Measurements from ENCODE around the gene CCDC13. TPM values are rescaled to one million over a fixed set of nuclear protein-coding genes. Genes with fewer than 3 reads are reported as not detected.

CCDC13 gene
- total RNA-seq, 1 donor from 2014 or later: 0.33 TPM

DNA sequence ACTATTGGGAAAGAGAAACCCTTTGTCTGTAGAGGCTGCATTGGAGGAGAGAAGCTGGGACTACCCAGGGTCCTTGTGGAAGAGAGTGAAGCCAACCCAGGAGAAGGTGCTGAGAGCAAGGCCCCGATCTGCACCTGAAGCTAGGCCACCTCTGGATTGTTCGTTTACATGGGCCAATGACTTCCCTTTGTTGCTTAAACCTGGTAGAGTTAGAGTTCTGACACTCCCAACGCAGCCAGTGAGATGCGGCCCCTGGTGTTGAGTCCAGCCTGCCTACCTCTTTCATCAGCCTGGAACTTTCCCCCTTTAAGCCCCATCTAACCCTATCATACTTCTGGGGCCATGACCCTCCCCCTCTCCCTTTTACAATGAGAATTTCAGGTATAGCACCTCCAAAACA, 30.8 kb downstream of the CCDC13 start:
- TF ChIP-seq, protein P1, sequence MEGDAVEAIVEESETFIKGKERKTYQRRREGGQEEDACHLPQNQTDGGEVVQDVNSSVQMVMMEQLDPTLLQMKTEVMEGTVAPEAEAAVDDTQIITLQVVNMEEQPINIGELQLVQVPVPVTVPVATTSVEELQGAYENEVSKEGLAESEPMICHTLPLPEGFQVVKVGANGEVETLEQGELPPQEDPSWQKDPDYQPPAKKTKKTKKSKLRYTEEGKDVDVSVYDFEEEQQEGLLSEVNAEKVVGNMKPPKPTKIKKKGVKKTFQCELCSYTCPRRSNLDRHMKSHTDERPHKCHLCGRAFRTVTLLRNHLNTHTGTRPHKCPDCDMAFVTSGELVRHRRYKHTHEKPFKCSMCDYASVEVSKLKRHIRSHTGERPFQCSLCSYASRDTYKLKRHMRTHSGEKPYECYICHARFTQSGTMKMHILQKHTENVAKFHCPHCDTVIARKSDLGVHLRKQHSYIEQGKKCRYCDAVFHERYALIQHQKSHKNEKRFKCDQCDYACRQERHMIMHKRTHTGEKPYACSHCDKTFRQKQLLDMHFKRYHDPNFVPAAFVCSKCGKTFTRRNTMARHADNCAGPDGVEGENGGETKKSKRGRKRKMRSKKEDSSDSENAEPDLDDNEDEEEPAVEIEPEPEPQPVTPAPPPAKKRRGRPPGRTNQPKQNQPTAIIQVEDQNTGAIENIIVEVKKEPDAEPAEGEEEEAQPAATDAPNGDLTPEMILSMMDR (IDR thresholded peaks at IDR 0.05; ENCODE audit: insufficient read depth, low read length, poor library complexity, severe bottlenecking): no peak
- Histone ChIP-seq H3K36me3 (ENCODE audit: control insufficient read depth, insufficient read depth, low read length) (no peaks in the 10 kb centered on the region), H3K4me3 (ENCODE audit: low read depth, low read length) (no peak overlapping the region), H3K27me3 (ENCODE audit: control insufficient read depth, insufficient read depth, low read length) (peaks cover 3% of the 10 kb centered on the region)
- DNase-seq (ENCODE audit: low read depth): no peak

DNA sequence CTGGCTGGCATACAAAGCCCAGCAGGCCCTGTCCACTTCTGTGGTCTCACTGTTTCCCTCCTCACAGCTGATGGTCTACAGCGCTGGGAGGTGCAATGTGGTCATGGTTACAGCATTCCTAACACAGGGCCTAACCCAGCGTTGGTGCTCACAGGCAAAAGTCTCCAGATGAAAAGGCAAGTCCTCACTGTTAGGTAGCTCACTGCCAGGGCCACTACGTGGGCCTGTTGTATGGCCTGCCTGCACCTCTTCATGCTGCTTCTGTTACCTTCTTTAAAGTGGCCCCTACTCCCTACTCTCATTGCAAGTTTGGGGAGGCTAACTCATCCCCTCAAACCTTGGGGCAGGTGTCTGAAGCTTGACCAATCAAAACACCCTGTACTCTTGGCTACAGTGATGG, 31.3 kb downstream of the CCDC13 start:
- DNase-seq (ENCODE audit: low read depth): no peak
- Histone ChIP-seq H3K36me3 (ENCODE audit: control insufficient read depth, insufficient read depth, low read length) (no peaks in the 10 kb centered on the region), H3K4me3 (ENCODE audit: low read depth, low read length) (no peak overlapping the region), H3K27me3 (ENCODE audit: control insufficient read depth, insufficient read depth, low read length) (peaks cover under 1% of the 10 kb centered on the region)
- TF ChIP-seq, protein P1 (IDR thresholded peaks at IDR 0.05; ENCODE audit: insufficient read depth, low read length, poor library complexity, severe bottlenecking): no peak

DNA sequence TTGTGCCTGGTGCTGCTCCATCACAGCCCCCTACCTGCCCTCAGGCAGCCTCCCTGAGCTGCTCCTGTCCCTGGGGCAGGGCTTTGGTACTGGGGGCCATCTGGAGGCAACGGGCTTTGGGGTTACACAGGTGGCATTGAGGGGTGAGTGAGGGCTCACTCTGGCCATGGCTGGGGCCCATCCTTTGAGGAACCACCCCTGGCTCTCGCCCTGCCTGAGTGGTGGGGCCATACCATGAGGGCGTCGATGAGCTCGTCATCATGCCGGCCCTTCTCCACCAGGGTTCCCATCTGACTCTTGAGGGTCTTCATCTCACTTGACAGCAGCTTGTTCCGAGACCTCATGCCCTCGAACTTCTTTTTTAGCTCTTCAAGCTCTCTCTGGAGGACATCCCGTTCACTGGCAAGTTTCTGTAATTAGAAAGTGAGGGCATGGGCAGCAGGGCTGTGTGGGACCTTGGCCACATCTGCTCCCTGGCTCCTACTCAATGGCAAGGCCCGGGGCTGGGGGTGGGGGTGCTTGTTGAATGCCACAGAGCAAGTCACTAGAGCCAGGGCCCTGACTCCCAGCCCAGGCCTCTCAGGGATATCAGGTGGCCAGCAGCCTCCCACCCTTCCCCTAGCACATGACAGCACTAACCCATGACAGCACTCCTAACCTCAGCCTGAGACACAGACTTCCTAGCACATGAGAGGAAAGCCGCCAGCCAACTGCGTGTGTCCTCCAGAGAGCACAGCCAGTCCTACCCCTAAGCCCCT, 33.5 kb downstream of the CCDC13 start:
- Histone ChIP-seq H3K4me3 (ENCODE audit: low read depth, low read length) (no peak overlapping the region), H3K36me3 (ENCODE audit: control insufficient read depth, insufficient read depth, low read length) (no peaks in the 10 kb centered on the region)
- TF ChIP-seq, protein P1 (IDR thresholded peaks at IDR 0.05; ENCODE audit: insufficient read depth, low read length, poor library complexity, severe bottlenecking): no peak

DNA sequence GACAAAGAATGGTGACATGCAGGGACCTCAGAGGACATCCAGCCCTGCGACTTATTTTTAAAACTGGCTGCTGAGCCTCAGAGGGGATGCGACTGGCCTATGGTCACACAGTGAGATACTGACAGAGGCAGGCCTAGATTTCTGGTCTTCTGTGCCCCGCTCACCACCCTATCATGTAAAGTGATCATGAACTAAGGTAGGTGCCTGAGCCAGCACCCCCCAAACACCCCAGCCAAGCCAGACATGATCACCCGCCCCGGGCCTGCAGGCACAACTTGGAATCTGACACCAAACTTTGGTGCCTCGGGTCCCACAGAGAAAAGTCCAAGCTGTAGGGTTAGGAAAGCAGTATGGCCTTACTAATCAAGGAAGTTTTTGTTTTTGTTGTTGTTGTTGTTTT, 36.5 kb downstream of the CCDC13 start:
- no peak overlapping the region for H3K4me3 ChIP-seq (ENCODE audit: low read depth, low read length)
- TF ChIP-seq, protein P1 (IDR thresholded peaks at IDR 0.05; ENCODE audit: insufficient read depth, low read length, poor library complexity, severe bottlenecking): no peak
- no peaks in the 10 kb centered on the region for H3K27me3 ChIP-seq (ENCODE audit: control insufficient read depth, insufficient read depth, low read length)
- no peaks in the 10 kb centered on the region for H3K36me3 ChIP-seq (ENCODE audit: control insufficient read depth, insufficient read depth, low read length)
- DNase-seq (ENCODE audit: low read depth): no peak

More for the DNA sequence above, 33.5 kb downstream of the CCDC13 start:
- no peak for DNase-seq (ENCODE audit: low read depth)
- no peaks in the 10 kb centered on the region for H3K27me3 ChIP-seq (ENCODE audit: control insufficient read depth, insufficient read depth, low read length)

DNA sequence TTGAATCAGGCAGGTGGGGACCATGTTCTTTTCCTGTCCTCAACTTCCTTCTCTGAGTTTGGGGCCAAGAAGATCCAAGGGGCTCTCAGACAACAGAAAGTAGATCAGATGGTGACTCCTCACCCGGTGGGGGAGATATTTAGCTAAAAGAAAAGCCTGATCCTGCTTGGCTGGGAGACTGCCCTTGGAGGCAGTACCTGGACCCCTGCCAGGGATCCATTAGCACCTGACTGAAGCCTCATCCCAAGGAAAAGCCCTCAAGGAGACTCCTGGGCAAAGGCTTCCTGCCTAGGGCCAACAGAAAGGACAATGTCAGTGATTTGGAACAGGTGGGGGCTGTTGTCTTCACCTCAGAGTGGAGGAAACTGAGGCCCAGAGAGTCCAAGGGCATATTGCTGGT, 37.0 kb downstream of the CCDC13 start:
- Histone ChIP-seq H3K4me3 (ENCODE audit: low read depth, low read length) (no peak overlapping the region), H3K36me3 (ENCODE audit: control insufficient read depth, insufficient read depth, low read length) (no peaks in the 10 kb centered on the region), H3K27me3 (ENCODE audit: control insufficient read depth, insufficient read depth, low read length) (no peaks in the 10 kb centered on the region)
- TF ChIP-seq, protein P1 (IDR thresholded peaks at IDR 0.05; ENCODE audit: insufficient read depth, low read length, poor library complexity, severe bottlenecking): no peak
- DNase-seq (ENCODE audit: low read depth): no peak

DNA sequence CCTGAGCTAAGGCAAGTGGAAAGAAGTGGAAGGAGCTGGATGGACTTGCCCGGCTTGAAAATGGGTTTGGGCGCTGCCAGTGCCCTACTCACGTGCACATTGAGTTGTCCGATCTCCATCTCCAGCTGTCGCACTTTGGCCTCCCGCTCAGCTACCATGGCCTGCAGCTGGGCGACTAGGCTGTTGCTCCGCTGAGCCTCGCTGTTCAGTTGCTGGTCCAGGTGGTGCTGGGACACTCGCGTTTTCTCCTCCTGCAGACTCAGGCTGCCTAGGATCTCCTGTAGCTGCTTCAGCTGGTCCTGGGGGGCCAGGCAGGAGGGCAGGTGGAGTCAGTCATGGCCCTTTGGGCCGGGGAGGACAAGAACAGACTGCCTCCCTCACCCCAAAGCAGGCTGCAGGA, 37.4 kb downstream of the CCDC13 start:
- TF ChIP-seq, protein P1 (IDR thresholded peaks at IDR 0.05; ENCODE audit: insufficient read depth, low read length, poor library complexity, severe bottlenecking): no peak
- H3K36me3 ChIP-seq (ENCODE audit: control insufficient read depth, insufficient read depth, low read length): no peaks in the 10 kb centered on the region
- DNase-seq (ENCODE audit: low read depth): no peak
- no peaks in the 10 kb centered on the region for H3K27me3 ChIP-seq (ENCODE audit: control insufficient read depth, insufficient read depth, low read length)
- no peak overlapping the region for H3K4me3 ChIP-seq (ENCODE audit: low read depth, low read length)

Measured in kidney epithelial cell (primary cell).